HEK293T (cell line): ENCODE data around the gene SAMD11.

Experiments used
- CTBP1 ChIP-seq: fragments of 450-650 bp; IDR thresholded peaks from 2 replicates; pipeline ENCODE4 v1.6.1; 2016; ENCODE audit warnings: borderline replicate concordance
- HDGF ChIP-seq: fragments of 450-650 bp; IDR thresholded peaks from 2 replicates; pipeline ENCODE4 v1.6.1; 2017; ENCODE audit warnings: antibody characterized with exemption, borderline replicate concordance
- SP1 ChIP-seq: fragments of 450-650 bp; IDR thresholded peaks from 2 replicates; pipeline ENCODE4 v1.6.1; 2017

GRCh38 chr1:932173-932510 lies 8.4 kb downstream of the SAMD11 start:
- no peak for TF ChIP-seq CTBP1
- no peak for TF ChIP-seq HDGF
- no peak for TF ChIP-seq SP1
